Hepatocyte (in vitro differentiated cells): ENCODE data around the gene ZNF432. TPM values are rescaled to one million over a fixed set of nuclear protein-coding genes. Genes with fewer than 3 reads are reported as not detected.
"Not testable (repeated sequence)": the region's sequence is repeated elsewhere in the genome, so short reads cannot be mapped to it uniquely, and the experiment has no call there.

Experiments used
- DNase-seq: peaks from one replicate; pipeline ENCODE4 v3.0.0-alpha.2; 2016; ENCODE audit warnings: low spot score
- H2AFZ ChIP-seq: fragments of 200-600 bp; sonication (generic); 2 replicates; pipeline ENCODE4 v1.6.0; 2016; ENCODE audit warnings: antibody characterized with exemption, mild to moderate bottlenecking
- H3K27ac ChIP-seq: fragments of 200-600 bp; sonication (generic); 2 replicates; pipeline ENCODE4 v1.5.1; 2016; ENCODE audit warnings: mild to moderate bottlenecking
- H3K27me3 ChIP-seq: fragments of 200-600 bp; sonication (generic); 2 replicates; pipeline ENCODE4 v1.6.1; 2016
- H3K36me3 ChIP-seq: fragments of 200-600 bp; sonication (generic); replicated peaks from 2 replicates; pipeline ENCODE4 v1.5.1; 2016; ENCODE audit warnings: low read depth; ENCODE audit not compliant: insufficient read depth
- H3K4me1 ChIP-seq: fragments of 200-600 bp; sonication (generic); 2 replicates; pipeline ENCODE4 v1.5.1; 2016; ENCODE audit warnings: mild to moderate bottlenecking, moderate library complexity; ENCODE audit not compliant: insufficient read depth
- H3K4me2 ChIP-seq: fragments of 200-600 bp; sonication (generic); 2 replicates; pipeline ENCODE4 v1.6.0; 2016
- H3K4me3 ChIP-seq: fragments of 200-600 bp; sonication (generic); 2 replicates; pipeline ENCODE4 v1.5.1; 2016; ENCODE audit warnings: mild to moderate bottlenecking
- H3K79me2 ChIP-seq: fragments of 200-600 bp; sonication (generic); 2 replicates; pipeline ENCODE4 v1.6.0; 2017; ENCODE audit warnings: mild to moderate bottlenecking
- H3K9me2 ChIP-seq: fragments of 200-600 bp; sonication (generic); replicated peaks from 2 replicates; pipeline ENCODE4 v1.6.0; 2017; ENCODE audit warnings: mild to moderate bottlenecking; ENCODE audit not compliant: insufficient read depth
- H3K9me3 ChIP-seq: fragments of 200-600 bp; sonication (generic); 2 replicates; pipeline ENCODE4 v1.5.1; 2016; ENCODE audit warnings: low read depth, mild to moderate bottlenecking
- H4K20me1 ChIP-seq: fragments of 200-600 bp; sonication (generic); 2 replicates; pipeline ENCODE4 v1.6.0; 2016; ENCODE audit warnings: mild to moderate bottlenecking; ENCODE audit not compliant: insufficient read depth, poor library complexity, severe bottlenecking
- CTCF ChIP-seq: fragments of 200-600 bp; sonication (generic); IDR thresholded peaks from 2 replicates; pipeline ENCODE4 v1.5.1; 2016; ENCODE audit warnings: antibody characterized with exemption, mild to moderate bottlenecking; ENCODE audit not compliant: poor library complexity
- EZH2 ChIP-seq: fragments of 200-600 bp; sonication (generic); IDR thresholded peaks from 2 replicates; pipeline ENCODE4 v1.6.1; 2016; ENCODE audit warnings: antibody characterized with exemption, mild to moderate bottlenecking, borderline replicate concordance
- EZH2phosphoT487 ChIP-seq: fragments of 200-600 bp; sonication (generic); IDR thresholded peaks from one replicate; pipeline ENCODE4 v1.6.1; 2018; ENCODE audit warnings: antibody characterized with exemption, mild to moderate bottlenecking, low read depth, moderate library complexity; ENCODE audit not compliant: unreplicated experiment, severe bottlenecking
- WGBS: methylation state at CpG from one replicate; pipeline ENCODE4 v1.1.6; 2016; ENCODE audit warnings: low lambda C conversion rate; ENCODE audit errors: missing lambda C conversion rate; 5-methylcytosine and 5-hydroxymethylcytosine counted together
- polyA plus RNA-seq: library from polyadenylated mRNA; unstranded; fragments of >200 nt; fragmentation: Nextera tagmentation; extraction: Ambion mirVana; gene quantifications from 2 replicates; pipeline ENCODE4 v1.2.1, GENCODE V29; 2016
- total RNA-seq: library from RNA; depleted of rRNA; stranded (reverse); fragments of >200 nt; gene quantifications from 2 replicates; pipeline ENCODE4 v1.2.3, GENCODE V29; 2014

The ZNF432 gene
- total and polyA plus RNA-seq, 2 experiments from 2014 or later = 3.4 to 10.1 TPM

GRCh38 chr19:52066258-52066863 lies 17.7 kb upstream of the ZNF432 start:
- Histone ChIP-seq H3K4me1 (no peaks in the 10 kb centered on the region), H3K9me3 (peaks cover 87% of the 10 kb centered on the region), H3K27ac (no peak overlapping the region), H3K79me2 (peaks cover 5% of the 10 kb centered on the region), H4K20me1 (no peaks in the 10 kb centered on the region), H2AFZ (no peak overlapping the region), H3K4me2 (no peak overlapping the region), H3K27me3 (no peaks in the 10 kb centered on the region), H3K9me2 (no peaks in the 10 kb centered on the region), H3K4me3 (no peak overlapping the region), H3K36me3 (peaks cover 22% of the 10 kb centered on the region)
- 98% methylated on average over 6 of the region's 6 CpGs for WGBS
- no peak for DNase-seq
- TF ChIP-seq EZH2 (no peak), EZH2phosphoT487 (no peak), CTCF (no peak)

- H3K4me3 ChIP-seq = no peak overlapping the region
Measured at GRCh38 chr19:52065399-52065798, 16.8 kb upstream of the ZNF432 start.

GRCh38 chr19:52056480-52056879 lies 7.8 kb upstream of the ZNF432 start:
- not testable (repeated sequence) for H4K20me1 ChIP-seq, H3K27ac ChIP-seq, DNase-seq, H3K4me2 ChIP-seq, H3K9me2 ChIP-seq, H2AFZ ChIP-seq, H3K4me3 ChIP-seq, H3K36me3 ChIP-seq, H3K79me2 ChIP-seq, H3K4me1 ChIP-seq, H3K27me3 ChIP-seq
- WGBS = 81% methylated on average over 3 of the region's 3 CpGs
- peaks cover 19% of the 10 kb centered on the region for H3K9me3 ChIP-seq

More at GRCh38 chr19:52065399-52065798, 16.8 kb upstream of the ZNF432 start:
- Histone ChIP-seq H2AFZ (no peak overlapping the region), H4K20me1 (no peaks in the 10 kb centered on the region), H3K4me2 (no peak overlapping the region), H3K9me3 (peaks cover 84% of the 10 kb centered on the region), H3K9me2 (no peaks in the 10 kb centered on the region), H3K79me2 (peaks cover 5% of the 10 kb centered on the region), H3K27me3 (no peaks in the 10 kb centered on the region), H3K36me3 (peaks cover 22% of the 10 kb centered on the region), H3K27ac (no peak overlapping the region), H3K4me1 (no peaks in the 10 kb centered on the region)
- no peak for DNase-seq
- TF ChIP-seq CTCF = no peak
- TF ChIP-seq EZH2phosphoT487 = no peak
- TF ChIP-seq EZH2 = no peak
- WGBS = 97% methylated on average over 6 of the region's 6 CpGs

GRCh38 chr19:52051736-52052135 lies 3.1 kb upstream of the ZNF432 start:
- H3K27me3 ChIP-seq, H3K4me1 ChIP-seq, DNase-seq, H2AFZ ChIP-seq, H3K9me2 ChIP-seq, H3K4me3 ChIP-seq, H3K36me3 ChIP-seq, H4K20me1 ChIP-seq, H3K27ac ChIP-seq, H3K4me2 ChIP-seq: not testable (repeated sequence)
- Histone ChIP-seq H3K9me3 (peaks cover 11% of the 10 kb centered on the region), H3K79me2 (peaks cover 16% of the 10 kb centered on the region)
- 29% methylated on average over 1 of the region's 1 CpG for WGBS
